GM12878 (cell line): Measurements from ENCODE around the gene GLB1L3. TPM values are rescaled to one million over a fixed set of nuclear protein-coding genes. Genes with fewer than 3 reads are reported as not detected.
"Not testable (repeated sequence)": the region's sequence is repeated elsewhere in the genome, so short reads cannot be mapped to it uniquely, and the experiment has no call there.

ENCODE experiments used
- ATAC-seq: fragments of 200-7000 bp; cut with Tn5 transposase; 3 replicates; pipeline ENCODE4 v1.9.1; 2020; ENCODE audit warnings: mild to moderate bottlenecking, moderate library complexity
- BruUV-seq: library from RNA; stranded (reverse); fragments of 400-500 nt; replicated peaks from 2 replicates; lab custom pipeline; 2021; lab: Mats Ljungman, UMichigan
- CTCF ChIA-PET: fragments of 300-600 bp; sonication (Branson Sonifier 250); formaldehyde crosslinking; extraction: SDS; loops from one replicate; lab custom pipeline; 2021; ENCODE audit warnings: inconsistent platforms; lab: Yijun Ruan, JAX
- POLR2A ChIA-PET: fragments of 350-600 bp; formaldehyde crosslinking; extraction: SDS; loops from one replicate; lab custom pipeline; 2021; ENCODE audit warnings: inconsistent platforms; lab: Charles Lee
- RAD21 ChIA-PET: fragments of 300-600 bp; sonication (Branson Sonifier 250); formaldehyde crosslinking; loops from one replicate; lab custom pipeline; 2023; ENCODE audit warnings: antibody characterized with exemption; ENCODE audit not compliant: unreplicated experiment; lab: Charles Lee
- SMC1A ChIA-PET: fragments of 300-600 bp; sonication (Branson Sonifier 250); formaldehyde crosslinking; loops from one replicate; lab custom pipeline; 2023; ENCODE audit not compliant: unreplicated experiment, uncharacterized antibody; lab: Charles Lee
- DNase-seq: peaks from one replicate; pipeline ENCODE4 v3.0.0-alpha.2; 2011; ENCODE audit warnings: low read depth, low spot score
- FAIRE-seq: peaks from 3 replicates; lab custom pipeline; 2011; peaks lifted over from hg19 to GRCh38; lab: Jason Lieb, UNC
- H2AFZ ChIP-seq: 2 replicates; pipeline ENCODE4 v1.6.0; 2011; ENCODE audit warnings: low read depth, low read length, control low read depth; ENCODE audit not compliant: control insufficient read depth
- H3K27ac ChIP-seq: 2 replicates; pipeline ENCODE4 v1.5.1; 2011; ENCODE audit warnings: control low read depth; ENCODE audit not compliant: control insufficient read depth, insufficient read depth
- H3K27me3 ChIP-seq, 2 experiments: replicated peaks in 1 of 2; 2 replicates each; pipeline versions ENCODE4 v1.6.0 to v1.6.1; 2011; ENCODE audit warnings: low read length in 1 of 2; ENCODE audit not compliant: control insufficient read depth in 2 of 2, insufficient read depth in 2 of 2
- H3K36me3 ChIP-seq, 2 experiments: 2 replicates each; pipeline ENCODE4 v1.5.1; 2011; ENCODE audit warnings: low read length in 1 of 2; ENCODE audit not compliant: control insufficient read depth in 2 of 2, insufficient read depth in 2 of 2
- H3K4me1 ChIP-seq: 2 replicates; pipeline ENCODE4 v1.6.1; 2011; ENCODE audit warnings: mild to moderate bottlenecking, low read length, moderate library complexity, mixed read lengths; ENCODE audit not compliant: control insufficient read depth, insufficient read depth
- H3K4me2 ChIP-seq: 2 replicates; pipeline ENCODE4 v1.6.0; 2011; ENCODE audit warnings: control low read depth; ENCODE audit not compliant: control insufficient read depth, insufficient read depth
- H3K4me3 ChIP-seq: fragments of 200-600 bp; sonication (generic); 2 replicates; pipeline ENCODE4 v1.5.1; 2016
- H3K79me2 ChIP-seq: 2 replicates; pipeline ENCODE4 v1.6.0; 2011; ENCODE audit warnings: low read length; ENCODE audit not compliant: control insufficient read depth, insufficient read depth
- H3K9ac ChIP-seq: 2 replicates; pipeline ENCODE4 v1.8.0; 2011; ENCODE audit warnings: low read length, control low read depth, mixed read lengths; ENCODE audit not compliant: control insufficient read depth, insufficient read depth
- H3K9me3 ChIP-seq: replicated peaks from 3 replicates; pipeline ENCODE4 v1.5.1; 2011; ENCODE audit warnings: mild to moderate bottlenecking, low read length; ENCODE audit not compliant: control insufficient read depth, insufficient read depth
- H4K20me1 ChIP-seq: 2 replicates; pipeline ENCODE4 v1.6.0; 2011; ENCODE audit not compliant: control insufficient read depth, insufficient read depth
- CHD2 ChIP-seq: IDR thresholded peaks from 2 replicates; pipeline ENCODE4 v1.6.1; 2011; ENCODE audit warnings: low read depth, low read length, improper control_type of control experiment, borderline replicate concordance
- DPF2 ChIP-seq: fragments of 450-650 bp; IDR thresholded peaks from 2 replicates; pipeline ENCODE4 v1.6.1; 2017; ENCODE audit warnings: mild to moderate bottlenecking
- STAT1 ChIP-seq: fragments of 450-650 bp; conservative IDR thresholded peaks from 2 replicates; pipeline ENCODE4 v1.6.1; 2014; ENCODE audit warnings: antibody characterized with exemption, mild to moderate bottlenecking
- TCF3 ChIP-seq: IDR thresholded peaks from 2 replicates; pipeline ENCODE4 v1.6.1; 2012; ENCODE audit warnings: low read depth, mild to moderate bottlenecking, low read length, borderline replicate concordance; ENCODE audit not compliant: insufficient read depth
- WGBS: methylation state at CpG from one replicate; pipeline ENCODE4 v1.1.6; 2016; ENCODE audit warnings: low lambda C conversion rate; ENCODE audit not compliant: insufficient replicate concordance, insufficient coverage; ENCODE audit errors: missing lambda C conversion rate; 5-methylcytosine and 5-hydroxymethylcytosine counted together
- in situ Hi-C: fragments of 300-500 bp; cut with MboI; formaldehyde crosslinking; loops from 9 replicates; pipeline ENCODE4 v1.14.3; 2018; ENCODE audit warnings: mixed read lengths
- intact Hi-C: fragments of 100-400 bp; cut with micrococcal nuclease; formaldehyde crosslinking; loops from one replicate; pipeline ENCODE4 v1.14.2; 2022; ENCODE audit not compliant: unreplicated experiment
- polyA plus RNA-seq, 11 experiments: library from polyadenylated mRNA; depleted of rRNA in 4 of 11; unstranded in 6 of 11; stranded (reverse) in 5 of 11; fragments of >200 nt; fragmentation: Nextera tagmentation in 4 of 11; fragmentation: Illumina TruSeq in 1 of 11; extraction: Ambion mirVana in 4 of 11; extraction: Trizol in 1 of 11; gene quantifications; 1 replicate in 1 of 11; 2 replicates in 10 of 11; pipeline versions ENCODE4 v1.2.1 to v1.2.3, GENCODE V29; 2011 to 2016; ENCODE audit warnings: inconsistent platforms in 2 of 11, missing spikeins in 2 of 11, low read depth in 1 of 11
- total RNA-seq, 4 experiments: library from RNA; depleted of rRNA in 3 of 4; stranded (reverse); fragments of >200 nt in 3 of 4; fragmentation: Illumina TruSeq in 1 of 4; extraction: Trizol in 1 of 4; gene quantifications; 2 replicates each; pipeline versions ENCODE4 v1.2.1 to v1.2.3, GENCODE V29; 2013 to 2021

GLB1L3 gene
- total and polyA plus RNA-seq, 10 of the 15 experiments (the other 5 are each of a cell fraction or from before 2014, with no cell fraction given) = 0.53 to 2.9 (median 1.9) TPM; not detected in 1

DNA sequence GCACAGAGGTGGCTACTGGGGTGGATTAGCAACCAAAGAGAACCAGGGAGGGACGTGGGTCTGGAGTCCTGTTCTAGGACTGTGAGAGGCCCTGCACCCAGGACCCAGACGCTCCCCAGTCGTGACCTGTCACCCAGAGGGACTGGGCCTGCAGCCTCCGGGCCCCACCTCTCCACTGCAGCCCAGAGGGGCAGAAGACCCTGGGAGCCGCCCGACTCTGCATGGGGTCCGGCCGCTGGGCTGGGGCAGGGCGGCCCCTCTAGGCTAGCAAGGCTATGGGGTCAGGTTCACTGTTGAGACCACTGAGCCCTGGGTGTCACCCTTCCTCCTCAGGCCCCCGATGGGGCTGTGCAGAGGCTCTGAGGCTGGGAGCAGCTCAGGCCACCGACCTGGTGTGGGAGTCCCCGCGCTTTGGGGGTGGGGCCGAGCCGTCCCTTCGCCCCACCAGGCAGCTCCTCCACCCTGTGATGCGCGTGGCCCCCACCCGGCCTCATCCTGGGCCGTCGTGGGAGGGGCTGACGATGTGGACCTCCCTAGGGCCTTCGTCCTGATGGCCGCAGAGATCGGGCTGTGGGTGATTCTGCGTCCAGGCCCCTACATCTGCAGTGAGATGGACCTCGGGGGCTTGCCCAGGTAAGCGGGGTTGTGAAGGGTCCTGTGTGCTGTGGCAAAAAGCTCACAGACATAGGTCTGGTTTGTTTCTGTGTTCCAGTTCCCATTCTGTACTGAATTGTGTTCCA, 68.5 kb downstream of the GLB1L3 start:
- H3K79me2 ChIP-seq, CTCF ChIA-PET, intact Hi-C loops, POLR2A ChIA-PET, RAD21 ChIA-PET, H3K27me3 ChIP-seq, H3K9me3 ChIP-seq, SMC1A ChIA-PET, H2AFZ ChIP-seq, H3K27ac ChIP-seq, H3K4me2 ChIP-seq, H4K20me1 ChIP-seq, in situ Hi-C loops, H3K4me1 ChIP-seq, H3K36me3 ChIP-seq, DNase-seq, BruUV-seq, H3K4me3 ChIP-seq, ATAC-seq, FAIRE-seq, H3K9ac ChIP-seq: not testable (repeated sequence)
- 45% methylated on average over 19 of the region's 28 CpGs for WGBS

GRCh38 chr11:134345237-134345550, 69.0 kb downstream of the GLB1L3 start:
- WGBS = 48% methylated on average over 4 of the region's 4 CpGs
- Histone ChIP-seq H3K4me1 (peaks cover 11% of the 10 kb centered on the region), H3K79me2 (no peaks in the 10 kb centered on the region), H3K4me3 (no peak overlapping the region), H3K9me3 (no peaks in the 10 kb centered on the region), H3K4me2 (no peak overlapping the region), H3K27ac (no peak overlapping the region), H3K27me3 (no peaks in the 10 kb centered on the region; a peak in 2 of 4 replicates), H3K36me3 (no peaks in the 10 kb centered on the region), H4K20me1 (no peaks in the 10 kb centered on the region; the same call in 1 of the 2 replicates), H3K9ac (no peak overlapping the region), H2AFZ (no peak overlapping the region)
- ChIA-PET RAD21 (no interaction called here), SMC1A (no interaction called here), POLR2A (no interaction called here)
- in situ Hi-C loops = no loop called here
- ATAC-seq = no peak
- FAIRE-seq = no peak
- no TSS peak for BruUV-seq
- no peak for TF ChIP-seq STAT1
- no peak for TF ChIP-seq TCF3
- no peak for TF ChIP-seq CHD2
- TF ChIP-seq DPF2 = no peak
- TF ChIP-seq, all 136 proteins: peak for 0
- intact Hi-C loops = no loop called here
- no peak for DNase-seq
- CTCF ChIA-PET = no interaction called here
